Left forelimb (tissue), 1 donor: ENCODE results near the gene CALHM4.

Experiments
- DNase-seq: peaks from one replicate; pipeline ENCODE4 v3.0.0-alpha.2; 2018; ENCODE audit warnings: low spot score

The CALHM4 gene

GRCh38 chr6:116542426-116542825 is 11.1 kb upstream of the CALHM4 start:
- no peak for DNase-seq

GRCh38 chr6:116543149-116543548 is 10.4 kb upstream of the CALHM4 start:
- DNase-seq, result no peak

GRCh38 chr6:116545651-116546050 is 7.9 kb upstream of the CALHM4 start, which contains the start of gene TRAPPC3L:
Gene TRAPPC3L (minus strand): TSS chr6:116545684. CDS start chr6:116545514, 170 bp downstream.
- DNase-seq, result no peak

GRCh38 chr6:116547358-116547757 is 6.2 kb upstream of the CALHM4 start:
- DNase-seq, result no peak

GRCh38 chr6:116550796-116551195 is 2.8 kb upstream of the CALHM4 start:
- DNase-seq, result no peak

GRCh38 chr6:116556065-116556464 is 2.5 kb downstream of the CALHM4 start:
- DNase-seq, result no peak

GRCh38 chr6:116556814-116557415 is 3.4 kb downstream of the CALHM4 start:
- DNase-seq, result no peak

- DNase-seq, result no peak
Observed at GRCh38 chr6:116557893-116558292, 4.3 kb downstream of the CALHM4 start.

- no peak for DNase-seq
Observed at GRCh38 chr6:116560130-116560529, 6.6 kb downstream of the CALHM4 start.

- no peak for DNase-seq
Observed at GRCh38 chr6:116561377-116562018, 7.9 kb downstream of the CALHM4 start.

GRCh38 chr6:116562019-116562403 is 8.5 kb downstream of the CALHM4 start:
- no peak for DNase-seq

GRCh38 chr6:116562614-116563013 is 9.1 kb downstream of the CALHM4 start:
- DNase-seq, result no peak

GRCh38 chr6:116563830-116564229 is 10.3 kb downstream of the CALHM4 start:
- no peak for DNase-seq

- DNase-seq, result no peak
Observed at GRCh38 chr6:116564311-116564710, 10.8 kb downstream of the CALHM4 start.

GRCh38 chr6:116564921-116565872 is 11.6 kb downstream of the CALHM4 start:
- DNase-seq, result no peak

GRCh38 chr6:116568111-116568510 is 14.6 kb downstream of the CALHM4 start:
- DNase-seq, result no peak

GRCh38 chr6:116568821-116569755 is 15.5 kb downstream of the CALHM4 start:
- no peak for DNase-seq

GRCh38 chr6:116570856-116571682 is 17.5 kb downstream of the CALHM4 start, which contains the start of gene RWDD1:
Gene RWDD1 (plus strand): TSS chr6:116571504. CDS start chr6:116571583, 79 bp downstream.
- DNase-seq, result peak; percentile 99

GRCh38 chr6:116571683-116572000 is 18.1 kb downstream of the CALHM4 start:
- DNase-seq, result no peak

- DNase-seq, result no peak
Observed at GRCh38 chr6:116572162-116572561, 18.6 kb downstream of the CALHM4 start.

- no peak for DNase-seq
Observed at GRCh38 chr6:116575227-116575626, 21.7 kb downstream of the CALHM4 start.
